Measurements from ENCODE around the gene ERO1B.

The ERO1B gene

DNA sequence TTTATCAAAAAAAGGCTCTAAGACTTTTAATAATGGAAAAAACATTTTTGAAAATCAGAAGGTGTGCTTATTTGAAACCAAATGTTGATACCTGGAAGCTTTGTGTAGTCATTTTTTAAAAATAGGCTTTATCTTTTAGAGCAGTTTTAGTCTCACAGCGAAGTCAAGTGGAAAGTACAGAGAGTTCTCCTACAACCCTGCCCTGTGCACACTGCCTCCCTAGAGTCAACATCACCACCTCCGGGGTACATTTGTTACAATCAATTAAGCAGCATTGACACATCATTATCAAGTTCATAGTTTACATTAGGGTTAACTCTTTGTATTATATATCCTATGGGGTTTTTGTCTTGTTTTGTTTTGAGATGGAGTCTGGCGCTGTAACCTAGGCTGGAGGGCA lies 10.7 kb upstream of the ERO1B start:
- DNase-seq = no peak

DNA sequence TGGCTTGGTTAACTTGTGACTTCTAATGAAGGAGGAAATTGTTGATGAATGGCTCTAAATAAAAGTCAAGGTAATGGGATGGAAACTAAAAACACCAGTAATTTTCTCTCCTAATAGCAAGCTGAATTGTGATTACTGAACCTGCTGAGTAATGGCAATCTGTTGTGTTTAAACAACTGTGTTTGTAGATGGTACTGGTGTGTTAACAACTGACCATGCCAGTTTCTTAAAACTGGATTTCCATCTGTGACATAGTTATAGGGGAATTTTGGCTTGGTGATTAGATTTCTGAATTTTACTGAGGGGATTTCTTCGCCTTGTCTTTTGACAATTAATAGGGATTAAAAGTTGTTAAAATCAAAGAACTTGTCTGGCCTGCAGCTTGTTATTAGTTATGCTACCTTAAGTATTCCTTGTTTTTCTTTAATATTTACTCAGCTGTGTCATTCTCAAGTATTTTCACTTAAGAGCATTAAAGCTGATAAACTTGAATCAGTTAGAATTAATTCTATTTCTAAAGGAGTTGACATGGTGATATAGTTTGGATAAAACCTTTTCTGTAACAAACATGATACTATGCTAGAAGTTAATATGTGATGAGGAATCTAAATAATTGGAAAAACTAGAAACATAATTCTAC lies 7.9 kb upstream of the ERO1B start:
- DNase-seq = no peak

GRCh38 chr1:236288620-236288976 lies 6.8 kb upstream of the ERO1B start:
- DNase-seq = no peak

GRCh38 chr1:236287757-236288619 lies 6.2 kb upstream of the ERO1B start:
- peak; percentile 75 for DNase-seq

DNA sequence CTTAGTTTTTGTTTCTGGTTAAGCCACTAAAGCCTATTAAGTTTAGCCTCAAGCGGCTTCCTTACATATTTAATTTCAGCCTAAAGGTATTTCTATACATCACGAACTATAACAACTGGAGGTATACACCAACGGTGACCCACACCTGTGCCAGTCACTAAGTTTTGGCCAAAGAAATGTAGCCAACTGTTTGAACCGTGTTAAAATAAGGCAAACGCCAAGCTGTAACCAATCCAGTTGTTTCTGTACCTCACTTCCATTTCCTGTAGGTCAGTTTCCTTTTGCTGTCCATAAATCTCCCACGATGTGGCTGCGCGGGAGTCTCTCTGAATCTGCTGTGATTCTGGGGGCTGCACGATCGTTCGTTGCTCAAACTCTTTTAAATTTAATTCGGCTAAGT lies 5.6 kb upstream of the ERO1B start:
- DNase-seq = no peak

DNA sequence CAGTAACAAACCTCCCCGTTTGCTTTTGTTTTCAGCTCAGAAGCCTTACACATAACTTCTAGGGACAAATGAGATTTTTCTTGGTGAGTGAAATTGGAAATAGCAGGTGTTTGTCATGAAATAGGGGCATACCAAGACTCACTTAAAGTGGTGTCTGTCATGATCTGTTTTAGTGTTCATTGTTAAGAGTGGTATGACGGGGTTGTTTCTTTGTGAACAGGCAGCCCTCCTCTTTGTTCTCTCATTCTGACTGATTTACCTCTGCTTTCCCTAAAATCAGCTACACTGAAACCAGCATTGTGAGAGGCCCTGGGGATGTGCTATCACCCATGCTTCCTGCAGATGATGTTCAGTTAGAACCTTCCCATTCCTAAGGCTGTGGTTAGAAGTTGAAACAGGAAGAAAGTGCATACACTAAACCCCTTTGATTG lies 2.5 kb upstream of the ERO1B start:
- DNase-seq = peak; percentile 70

DNA sequence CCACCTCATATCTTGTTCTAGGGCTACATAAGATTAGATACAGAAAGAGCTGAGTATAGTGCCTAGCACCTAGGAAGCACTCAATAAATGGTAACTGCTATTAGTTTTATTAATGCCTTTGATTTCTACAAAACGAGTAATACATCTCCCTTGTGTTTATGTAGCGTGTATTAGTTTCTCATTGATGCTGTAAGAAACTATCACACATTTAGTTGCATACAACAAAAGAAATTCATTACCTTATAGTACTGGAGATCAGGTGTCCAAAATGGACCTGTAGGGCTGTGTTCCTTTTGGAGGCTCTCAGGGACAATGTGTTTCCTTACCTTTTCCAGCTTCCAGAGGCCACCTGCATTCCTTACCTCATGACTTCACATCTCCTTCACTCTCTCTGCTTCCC lies 961 bp upstream of the ERO1B start:
- no peak for DNase-seq

GRCh38 chr1:236282425-236282716 lies 613 bp upstream of the ERO1B start:
- peak; percentile 76 for DNase-seq

- peak; percentile 46 for DNase-seq
These were observed 532 bp downstream of the ERO1B start for GRCh38 chr1:236281198-236281653.

- peak; percentile 46 for DNase-seq
These were observed 1.1 kb downstream of the ERO1B start for GRCh38 chr1:236280438-236281197.

DNA sequence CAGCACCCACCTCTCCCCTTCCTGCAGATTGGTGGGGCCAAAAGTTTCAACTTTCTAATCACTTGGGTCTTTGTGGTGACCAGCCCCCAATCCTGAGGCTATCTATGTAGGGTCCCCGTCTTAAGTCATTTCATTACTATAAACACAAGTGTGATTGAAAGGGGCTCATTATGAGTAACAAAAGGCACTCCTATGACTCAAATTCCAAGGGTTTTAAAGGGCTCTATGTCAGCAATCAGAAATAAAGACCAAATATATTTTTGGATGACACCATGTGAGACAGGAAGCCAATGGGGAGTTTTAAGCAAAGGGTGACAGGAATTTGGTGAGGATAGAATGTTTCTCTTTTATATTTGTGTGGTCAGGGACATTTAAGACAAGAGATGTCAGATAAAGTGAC lies 6.2 kb downstream of the ERO1B start:
- no peak for DNase-seq

DNA sequence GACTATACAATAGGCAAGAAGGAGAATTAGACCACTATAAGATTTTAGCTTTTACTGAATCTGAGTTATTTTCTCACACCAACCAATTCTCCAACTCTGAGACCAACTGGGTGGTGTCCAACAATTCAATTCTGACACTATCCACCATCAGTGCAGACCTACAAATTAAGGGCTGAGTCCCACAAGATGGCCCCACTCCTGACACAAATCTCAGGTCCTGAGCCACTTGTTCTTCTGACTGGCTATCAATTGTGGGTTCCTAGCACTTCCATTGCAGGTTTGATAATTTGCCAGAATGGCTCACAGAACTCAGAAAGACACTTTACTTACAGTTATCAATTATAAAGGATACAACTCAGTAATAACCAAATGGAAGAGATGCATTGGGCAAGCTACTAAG lies 6.7 kb downstream of the ERO1B start:
- no peak for DNase-seq

- no peak for DNase-seq
These were observed 8.4 kb downstream of the ERO1B start for GRCh38 chr1:236273358-236273757.

- no peak for DNase-seq
These were observed 12.3 kb downstream of the ERO1B start for GRCh38 chr1:236269439-236269838.

DNA sequence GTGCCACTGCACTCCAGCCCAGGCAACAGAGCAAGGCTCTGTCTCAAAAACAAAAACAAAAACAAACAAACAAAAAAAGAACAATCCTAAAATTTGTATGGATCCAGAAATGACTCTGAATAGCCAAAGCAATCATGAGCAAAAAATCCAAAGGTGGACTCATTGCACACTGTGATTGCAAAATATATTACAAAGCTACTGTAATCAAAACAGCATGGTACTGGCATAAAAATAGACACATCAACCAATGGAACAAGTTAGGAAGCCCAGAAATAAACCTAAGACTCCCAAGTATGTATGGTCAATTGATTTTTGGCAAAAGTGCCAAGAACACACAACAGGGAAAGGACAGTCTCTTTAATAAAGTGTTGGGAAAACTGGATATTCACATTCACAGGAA lies 19.9 kb downstream of the ERO1B start:
- no peak for DNase-seq

DNA sequence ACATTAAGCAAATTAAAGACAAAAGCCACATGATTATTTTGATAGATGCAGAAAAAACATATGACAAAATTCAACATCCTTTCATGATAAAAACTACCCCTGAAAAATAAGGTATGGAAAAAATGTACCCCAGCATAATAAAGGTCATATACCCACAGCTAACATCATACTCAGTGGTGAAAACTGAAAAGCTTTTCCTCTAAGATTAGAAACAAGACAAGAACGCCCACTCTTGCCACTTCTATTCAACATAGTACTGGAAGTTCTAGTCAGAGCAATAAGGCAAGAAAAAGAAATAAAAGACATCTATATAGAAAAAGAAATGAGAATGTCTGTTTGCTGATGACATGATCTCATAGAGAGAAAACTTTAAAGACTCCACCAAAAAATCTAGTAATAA lies 20.7 kb downstream of the ERO1B start:
- DNase-seq = no peak

- no peak for DNase-seq
These were observed 22.7 kb downstream of the ERO1B start for GRCh38 chr1:236259043-236259442.

GRCh38 chr1:236258114-236258622 lies 23.6 kb downstream of the ERO1B start:
- DNase-seq = no peak

DNA sequence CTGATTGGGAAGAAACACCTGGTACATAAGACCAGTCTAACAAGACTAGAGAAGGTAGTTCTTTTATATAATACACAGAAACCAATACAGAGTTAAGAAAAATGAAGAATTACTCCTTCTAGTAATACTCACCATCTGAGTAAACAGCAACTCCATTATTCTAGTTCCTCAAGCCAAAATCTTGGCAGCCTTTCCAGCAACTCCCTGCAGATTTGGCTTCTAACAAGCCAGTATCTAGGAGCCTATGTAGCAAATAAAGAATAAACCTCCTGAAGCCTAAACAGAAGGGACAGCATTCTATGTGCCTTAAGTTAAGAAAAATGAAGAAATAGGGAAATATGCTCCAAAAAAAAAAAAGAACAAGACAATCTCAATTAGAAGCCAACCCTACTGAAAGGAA lies 24.5 kb downstream of the ERO1B start:
- DNase-seq = no peak

GRCh38 chr1:236253918-236254637 lies 27.7 kb downstream of the ERO1B start:
- peak; percentile 51 for DNase-seq

GRCh38 chr1:236253119-236253518 lies 28.6 kb downstream of the ERO1B start:
- no peak for DNase-seq

- no peak for DNase-seq
These were observed 30.2 kb downstream of the ERO1B start for GRCh38 chr1:236251587-236251986.

- DNase-seq = no peak
These were observed 34.5 kb downstream of the ERO1B start for GRCh38 chr1:236247286-236247685.

Data from OCI-M1 (cell line).